HCT116 (cell line): ENCODE results near the gene VRTN. TPM values are rescaled to one million over a fixed set of nuclear protein-coding genes. Genes with fewer than 3 reads are reported as not detected.
"Not testable (repeated sequence)": the region's sequence is repeated elsewhere in the genome, so short reads cannot be mapped to it uniquely, and the experiment has no call there.

Experiments used
- ATAC-seq: fragments of 200-7000 bp; cut with Tn5 transposase; 2 replicates; pipeline ENCODE4 v1.9.1; 2020; ENCODE audit warnings: mild to moderate bottlenecking, moderate library complexity
- BruUV-seq: library from RNA; stranded (reverse); fragments of 400-500 nt; replicated peaks from 2 replicates; lab custom pipeline; 2021; lab: Mats Ljungman, UMichigan
- CTCF ChIA-PET: fragments of 300-600 bp; sonication (Branson Sonifier 250); formaldehyde crosslinking; loops from one replicate; lab custom pipeline; 2021; ENCODE audit warnings: antibody characterized with exemption; lab: Charles Lee
- POLR2A ChIA-PET: fragments of 300-600, 350-600 bp; sonication (Branson Sonifier 250); formaldehyde crosslinking; loops from one replicate; lab custom pipeline; 2021; ENCODE audit warnings: antibody characterized with exemption; lab: Charles Lee
- RAD21 ChIA-PET, 2 experiments: fragments of 300-600 bp; sonication (Branson Sonifier 250); formaldehyde crosslinking; loops; one replicate each; lab custom pipeline; 2023; ENCODE audit warnings: low total read pairs in 2 of 2; ENCODE audit not compliant: uncharacterized antibody in 2 of 2, unreplicated experiment in 2 of 2, low non-redundant PET in 1 of 2; lab: Charles Lee
- DNase-seq: peaks from one replicate; pipeline ENCODE4 v3.0.0-alpha.2; 2010; ENCODE audit warnings: low read depth, low spot score
- H2AFZ ChIP-seq: fragments of 200-600 bp; shearing (Covaris generic), sonication (generic); 2 replicates; pipeline ENCODE4 v1.6.1; 2017; ENCODE audit warnings: low read depth, mixed run types, mixed read lengths, antibody characterized with exemption, low read length; ENCODE audit not compliant: poor library complexity, severe bottlenecking
- H3K27ac ChIP-seq: 2 replicates; pipeline ENCODE4 v1.5.1; 2012; ENCODE audit warnings: low read depth, low read length
- H3K27me3 ChIP-seq: fragments of 200-600 bp; sonication (generic); 2 replicates; pipeline ENCODE4 v1.6.1; 2016; ENCODE audit warnings: mixed run types, low read length, mixed read lengths; ENCODE audit not compliant: insufficient read depth
- H3K36me3 ChIP-seq, 2 experiments: fragments of 200-500 bp in 1 of 2; fragments of 200-600 bp in 1 of 2; sonication (Bioruptor generic) in 1 of 2; sonication (generic) in 1 of 2; 2 replicates each; pipeline versions ENCODE4 v1.5.1 to v1.6.1; 2014 to 2016; ENCODE audit warnings: low read length in 2 of 2, inconsistent platforms in 1 of 2, mixed read lengths in 1 of 2, mixed run types in 1 of 2; ENCODE audit not compliant: insufficient read depth in 2 of 2, control insufficient read depth in 1 of 2
- H3K4me1 ChIP-seq, 2 experiments: fragments of 200-600 bp in 1 of 2; sonication (generic) in 1 of 2; 2 replicates each; pipeline versions ENCODE4 v1.5.1 to v1.6.1; 2012 to 2017; ENCODE audit warnings: low read length in 2 of 2, inconsistent platforms in 1 of 2, mild to moderate bottlenecking in 1 of 2, mixed read lengths in 1 of 2, mixed run types in 1 of 2, moderate library complexity in 1 of 2; ENCODE audit not compliant: insufficient read depth in 2 of 2, control insufficient read depth in 1 of 2
- H3K4me2 ChIP-seq: fragments of 200-600 bp; sonication (generic); 2 replicates; pipeline ENCODE4 v1.6.1; 2017; ENCODE audit warnings: mixed run types, low read length, mixed read lengths
- H3K4me3 ChIP-seq, 2 experiments: fragments of 200-600 bp in 1 of 2; sonication (generic) in 1 of 2; replicated peaks in 1 of 2; 2 replicates each; pipeline ENCODE4 v1.5.1; 2011 to 2016; ENCODE audit warnings: low read length in 2 of 2, control low read depth in 1 of 2, low read depth in 1 of 2, mild to moderate bottlenecking in 1 of 2, mixed read lengths in 1 of 2, mixed run types in 1 of 2
- H3K79me2 ChIP-seq: fragments of 200-600 bp; sonication (generic); 2 replicates; pipeline ENCODE4 v1.6.1; 2017; ENCODE audit warnings: mild to moderate bottlenecking, mixed run types, low read length, moderate library complexity, mixed read lengths; ENCODE audit not compliant: insufficient read depth
- H3K9ac ChIP-seq: fragments of 200-600 bp; sonication (generic); 2 replicates; pipeline ENCODE4 v1.6.1; 2016; ENCODE audit warnings: low read length, mixed read lengths
- H3K9me2 ChIP-seq: fragments of 200-600 bp; sonication (generic), shearing (Covaris generic); 2 replicates; pipeline ENCODE4 v1.6.1; 2017; ENCODE audit warnings: mixed run types, mild to moderate bottlenecking, moderate library complexity; ENCODE audit not compliant: insufficient read depth
- H3K9me3 ChIP-seq, 2 experiments: fragments of 200-500 bp in 1 of 2; fragments of 200-600 bp in 1 of 2; sonication (Bioruptor generic) in 1 of 2; sonication (generic) in 1 of 2; 2 replicates each; pipeline ENCODE4 v1.6.1; 2014 to 2017; ENCODE audit warnings: low read length in 2 of 2, mixed read lengths in 2 of 2, inconsistent platforms in 1 of 2, low read depth in 1 of 2, mild to moderate bottlenecking in 1 of 2, mixed run types in 1 of 2, moderate library complexity in 1 of 2; ENCODE audit not compliant: control insufficient read depth in 1 of 2, insufficient read depth in 1 of 2
- H4K20me1 ChIP-seq: fragments of 200-600 bp; sonication (generic), shearing (Covaris generic); 2 replicates; pipeline ENCODE4 v1.6.1; 2017; ENCODE audit warnings: mixed run types, mild to moderate bottlenecking, moderate library complexity; ENCODE audit not compliant: insufficient read depth
- POLR2AphosphoS5 ChIP-seq: IDR thresholded peaks from 2 replicates; pipeline ENCODE4 v1.6.1; 2011; ENCODE audit warnings: mild to moderate bottlenecking, low read depth, low read length, moderate library complexity
- intact Hi-C: fragments of 100-400 bp; cut with micrococcal nuclease; formaldehyde crosslinking; loops from 2 replicates; pipeline ENCODE4 v1.10.0; 2022
- total RNA-seq: library from RNA; stranded (reverse); gene quantifications from one replicate; pipeline ENCODE4 v1.2.1, GENCODE V29; 2021; ENCODE audit not compliant: unreplicated experiment

VRTN gene
- total RNA-seq, 1 experiment from 2014 or later: 0.10 TPM

- Histone ChIP-seq H3K36me3 (no peaks in the 10 kb centered on the region), H3K9ac (no peak overlapping the region), H3K79me2 (no peaks in the 10 kb centered on the region), H3K4me2 (no peak overlapping the region), H3K4me3 (no peak overlapping the region), H3K9me2 (no peaks in the 10 kb centered on the region), H3K27ac (no peak overlapping the region), H3K27me3 (no peaks in the 10 kb centered on the region), H3K4me1 (no peaks in the 10 kb centered on the region), H3K9me3 (no peaks in the 10 kb centered on the region), H2AFZ (no peak overlapping the region), H4K20me1 (no peaks in the 10 kb centered on the region)
- intact Hi-C loops: loop anchor here (10.0 kb wide), 1 partner anchor 148 kb away; no protein-coding TSS in a partner anchor
- RAD21 ChIA-PET: no interaction called here
- no TSS peak for BruUV-seq
- DNase-seq (no peak), ATAC-seq (no peak)
- POLR2A ChIA-PET: no interaction called here
- CTCF ChIA-PET: no interaction called here
- TF ChIP-seq POLR2AphosphoS5: no peak
Observed at GRCh38 chr14:74326369-74327152, 21.7 kb upstream of the VRTN start.

GRCh38 chr14:74329950-74330552 lies 18.2 kb upstream of the VRTN start:
- H3K4me2 ChIP-seq, BruUV-seq, DNase-seq, POLR2A ChIA-PET, ATAC-seq, H3K79me2 ChIP-seq, H3K9me3 ChIP-seq, H3K36me3 ChIP-seq, H3K27me3 ChIP-seq, H2AFZ ChIP-seq, CTCF ChIA-PET, H3K4me1 ChIP-seq, H4K20me1 ChIP-seq, H3K9ac ChIP-seq, H3K9me2 ChIP-seq, H3K27ac ChIP-seq, RAD21 ChIA-PET, H3K4me3 ChIP-seq: not testable (repeated sequence)
- intact Hi-C loops: loop anchor here (10.0 kb wide), 1 partner anchor 145 kb away; no protein-coding TSS in a partner anchor
